NT2/D1 (cell line): ENCODE measurements around the gene MAGI2.

Source experiments
- SUZ12 ChIP-seq: IDR thresholded peaks from 2 replicates; pipeline ENCODE4 v1.6.1; 2011; ENCODE audit not compliant: insufficient read length, insufficient read depth; ENCODE audit errors: extremely low read depth
- YY1 ChIP-seq: IDR thresholded peaks from 2 replicates; pipeline ENCODE4 v1.6.1; 2011; ENCODE audit not compliant: insufficient read length, insufficient read depth
- ZNF274 ChIP-seq: IDR thresholded peaks from 2 replicates; pipeline ENCODE4 v1.6.1; 2011; ENCODE audit warnings: mild to moderate bottlenecking, low read depth, low read length

DNA sequence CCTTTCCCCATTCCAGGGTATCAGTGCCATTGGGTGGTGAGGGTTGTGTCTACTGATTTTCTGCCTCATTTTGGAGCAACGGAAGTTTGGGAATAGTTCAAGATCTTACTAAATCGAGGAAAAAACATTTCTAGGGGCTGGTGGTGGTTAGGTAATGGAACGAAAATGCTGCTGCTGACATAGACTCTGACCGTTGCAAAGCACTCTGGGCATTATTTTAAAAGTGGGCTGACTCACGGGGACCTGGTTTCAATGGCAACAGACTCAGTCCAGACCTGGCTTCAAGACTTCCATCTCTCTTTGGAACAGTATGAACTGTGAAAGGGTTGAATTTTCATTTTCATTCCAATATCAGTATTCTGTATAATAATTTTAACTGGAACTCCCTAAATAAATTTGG, 1370.9 kb downstream of the MAGI2 start:
- TF ChIP-seq SUZ12 (no peak), YY1 (no peak), ZNF274 (no peak)
